Omental fat pad (tissue), 4 donors: ENCODE results near the gene KLRC2. TPM values are rescaled to one million over a fixed set of nuclear protein-coding genes. Genes with fewer than 3 reads are reported as not detected.
"Not testable (repeated sequence)": the region's sequence is repeated elsewhere in the genome, so short reads cannot be mapped to it uniquely, and the experiment has no call there.

Experiments used
- ATAC-seq: fragments of 150-250 bp; one replicate; pipeline ENCODE4 v1.9.1; 2016; ENCODE audit warnings: mild to moderate bottlenecking, moderate library complexity; ENCODE audit not compliant: low FRiP score
- DNase-seq: peaks from one replicate; pipeline ENCODE4 v3.0.0-alpha.2; 2019; ENCODE audit warnings: low spot score
- CTCF ChIP-seq, 3 donors: fragments of 450-650 bp; IDR thresholded peaks; one replicate each; pipeline ENCODE4 v1.5.1; 2016 to 2017; ENCODE audit warnings: antibody characterized with exemption in 3 of 3, mild to moderate bottlenecking in 3 of 3, moderate library complexity in 2 of 3
- total RNA-seq, 4 donors: library from RNA; depleted of rRNA; stranded (reverse); fragments of >200 nt; gene quantifications; one replicate each; pipeline ENCODE4 v1.1.0, GENCODE V29; 2016

Gene KLRC2
- total RNA-seq = under 1 TPM in 3 of 4 donors, not detected in 1; 0.37 to 0.72 (median 0.69) TPM

DNA sequence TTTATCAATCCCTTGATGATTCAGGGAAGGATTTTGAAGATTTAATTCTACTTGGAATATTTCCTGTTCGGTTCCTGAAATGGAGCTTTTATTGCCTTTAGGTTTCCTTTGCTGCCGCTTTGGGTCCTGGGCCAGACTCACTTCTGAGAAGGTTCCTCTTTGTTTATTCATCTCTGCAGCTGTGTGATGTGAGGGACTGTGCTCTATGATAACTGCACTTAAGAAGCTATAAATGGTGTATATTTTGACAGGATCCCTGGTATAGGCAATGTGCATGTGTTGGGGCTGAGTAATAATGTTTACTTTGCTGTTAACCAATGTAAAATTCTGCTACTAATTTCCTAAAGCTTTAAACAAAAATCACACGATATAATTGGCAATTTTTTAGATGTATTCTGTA is at the start of gene KLRC2:
KLRC2 (minus strand) TSS at position 195 of the 400 bp plus-strand sequence; CDS start at position 171, 24 bp downstream.
- ATAC-seq = not testable (repeated sequence)

GRCh38 chr12:10481901-10482300 is 46.1 kb upstream of the KLRC2 start:
- not testable (repeated sequence) for ATAC-seq, DNase-seq

More for the DNA sequence above, at the start of gene KLRC2:
- DNase-seq = not testable (repeated sequence)

- ATAC-seq, DNase-seq: not testable (repeated sequence)
Observed at GRCh38 chr12:10472808-10473207, 37.0 kb upstream of the KLRC2 start.

GRCh38 chr12:10469701-10470100 is 33.9 kb upstream of the KLRC2 start:
- ATAC-seq (no peak), DNase-seq (no peak)
- no peak for TF ChIP-seq CTCF (IDR thresholded peaks at IDR 0.05)

- DNase-seq (no peak), ATAC-seq (no peak)
- TF ChIP-seq CTCF (IDR thresholded peaks at IDR 0.05) = no peak
Observed at GRCh38 chr12:10466311-10466710, 30.5 kb upstream of the KLRC2 start.

- no peak for ATAC-seq
- no peak for TF ChIP-seq CTCF (IDR thresholded peaks at IDR 0.05)
- no peak for DNase-seq
Observed at GRCh38 chr12:10457760-10458159, 21.9 kb upstream of the KLRC2 start.

GRCh38 chr12:10456856-10457255 is 21.0 kb upstream of the KLRC2 start:
- no peak for TF ChIP-seq CTCF (IDR thresholded peaks at IDR 0.05)
- DNase-seq = no peak
- ATAC-seq = no peak

DNA sequence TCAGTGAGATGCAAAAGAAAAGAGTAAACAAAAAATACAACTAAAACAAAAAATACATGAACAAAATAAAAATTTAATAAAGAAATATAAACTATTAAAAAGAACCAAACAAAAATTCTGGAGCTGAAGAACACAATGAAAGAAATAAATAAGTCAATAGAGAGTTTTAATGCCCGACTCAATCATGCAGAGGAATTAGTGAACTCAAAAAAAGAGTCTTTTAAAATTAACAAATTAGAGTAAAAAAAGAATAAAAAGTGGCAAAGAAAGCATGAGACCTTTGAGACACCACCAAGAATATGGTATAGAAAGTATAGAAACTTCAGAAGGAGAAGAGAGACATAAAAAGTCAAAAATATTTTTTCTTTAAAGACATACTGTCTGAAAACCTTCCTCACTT is 20.0 kb upstream of the KLRC2 start:
- ATAC-seq (no peak), DNase-seq (no peak)
- no peak for TF ChIP-seq CTCF (IDR thresholded peaks at IDR 0.05)

GRCh38 chr12:10454531-10454930 is 18.7 kb upstream of the KLRC2 start:
- TF ChIP-seq CTCF (IDR thresholded peaks at IDR 0.05) = no peak
- no peak for ATAC-seq
- DNase-seq = no peak
